Gastrocnemius medialis (tissue), 4 donors: ENCODE results near the gene WDFY4. TPM values are rescaled to one million over a fixed set of nuclear protein-coding genes. Genes with fewer than 3 reads are reported as not detected.

Experiments used
- ATAC-seq, 2 donors: fragments of 150-250 bp; one replicate each; pipeline ENCODE4 v1.9.1; 2016
- DNase-seq, 2 donors: peaks; one replicate each; pipeline ENCODE4 v3.0.0-alpha.2; 2019
- H3K27ac ChIP-seq, 4 donors: fragments of 200-600 bp; sonication (generic); 1 replicate in 1 of 4; 2 replicates in 3 of 4; pipeline ENCODE4 v1.5.1; 2016 to 2018; ENCODE audit warnings: mild to moderate bottlenecking in 2 of 4, moderate library complexity in 1 of 4
- H3K27me3 ChIP-seq, 3 donors: fragments of 200-600 bp; sonication (generic) in 2 of 3; 1 replicate in 1 of 3; 2 replicates in 2 of 3; pipeline versions ENCODE4 v1.5.1 to v1.6.0; 2016 to 2019; ENCODE audit warnings: mild to moderate bottlenecking in 1 of 3, moderate library complexity in 1 of 3
- H3K36me3 ChIP-seq, 2 donors: fragments of 200-600 bp; sonication (generic) in 1 of 2; one replicate each; pipeline ENCODE4 v1.5.1; 2017 to 2018
- H3K4me1 ChIP-seq, 2 donors: fragments of 200-600 bp; sonication (generic) in 1 of 2; one replicate each; pipeline ENCODE4 v1.5.1; 2016 to 2017; ENCODE audit warnings: mild to moderate bottlenecking in 2 of 2
- H3K4me3 ChIP-seq, 4 donors: fragments of 200-600 bp; sonication (generic) in 3 of 4; 1 replicate in 1 of 4; 2 replicates in 3 of 4; pipeline ENCODE4 v1.5.1; 2016 to 2019; ENCODE audit warnings: mild to moderate bottlenecking in 2 of 4
- H3K9me3 ChIP-seq, 3 donors: fragments of 200-600 bp; sonication (generic) in 2 of 3; 1 replicate in 1 of 3; 2 replicates in 2 of 3; pipeline ENCODE4 v1.5.1; 2016 to 2019
- POLR2A ChIP-seq, 2 donors: fragments of 450-650 bp; IDR thresholded peaks; one replicate each; pipeline ENCODE4 v1.6.1; 2017; ENCODE audit warnings: antibody characterized with exemption in 2 of 2, mild to moderate bottlenecking in 2 of 2, moderate library complexity in 2 of 2
- in situ Hi-C, 4 donors: fragments of 200-750 bp; cut with MboI; loops; one replicate each; pipeline versions ENCODE4 v1.15.0 to v1.8.0; 2017; ENCODE audit warnings: low sequenced_read_pairs in 4 of 4
- intact Hi-C: fragments of 100-400 bp; cut with DNase I; formaldehyde crosslinking; loops from one replicate; pipeline ENCODE4 v1.15.1; 2023; ENCODE audit warnings: low total_unique reads
- total RNA-seq, 4 donors: library from RNA; depleted of rRNA; stranded (reverse); fragments of >200 nt; gene quantifications; one replicate each; pipeline versions ENCODE4 v1.1.0 to v1.2.3, GENCODE V29; 2016
- TF ChIP-seq, protein P1 (sequence below), 5 experiments: fragments of 450-650 bp in 3 of 5; fragments of 200-600 bp in 2 of 5; sonication (generic) in 2 of 5; IDR thresholded peaks in 4 of 5; conservative IDR thresholded peaks in 1 of 5; 1 replicate in 4 of 5; 2 replicates in 1 of 5; pipeline ENCODE4 v1.5.1; 2016 to 2019; ENCODE audit warnings: antibody characterized with exemption in 5 of 5, mild to moderate bottlenecking in 3 of 5, moderate library complexity in 3 of 5

Gene WDFY4
- total RNA-seq, 4 donors from 2014 or later: 0.29 to 0.94 (median 0.59) TPM

- Histone ChIP-seq H3K27me3 (no peaks in the 10 kb centered on the region), H3K27ac (no peak overlapping the region), H3K36me3 (no peaks in the 10 kb centered on the region), H3K4me3 (no peak overlapping the region), H3K9me3 (no peaks in the 10 kb centered on the region), H3K4me1 (no peaks in the 10 kb centered on the region)
- no peak for DNase-seq
- TF ChIP-seq, protein P1, sequence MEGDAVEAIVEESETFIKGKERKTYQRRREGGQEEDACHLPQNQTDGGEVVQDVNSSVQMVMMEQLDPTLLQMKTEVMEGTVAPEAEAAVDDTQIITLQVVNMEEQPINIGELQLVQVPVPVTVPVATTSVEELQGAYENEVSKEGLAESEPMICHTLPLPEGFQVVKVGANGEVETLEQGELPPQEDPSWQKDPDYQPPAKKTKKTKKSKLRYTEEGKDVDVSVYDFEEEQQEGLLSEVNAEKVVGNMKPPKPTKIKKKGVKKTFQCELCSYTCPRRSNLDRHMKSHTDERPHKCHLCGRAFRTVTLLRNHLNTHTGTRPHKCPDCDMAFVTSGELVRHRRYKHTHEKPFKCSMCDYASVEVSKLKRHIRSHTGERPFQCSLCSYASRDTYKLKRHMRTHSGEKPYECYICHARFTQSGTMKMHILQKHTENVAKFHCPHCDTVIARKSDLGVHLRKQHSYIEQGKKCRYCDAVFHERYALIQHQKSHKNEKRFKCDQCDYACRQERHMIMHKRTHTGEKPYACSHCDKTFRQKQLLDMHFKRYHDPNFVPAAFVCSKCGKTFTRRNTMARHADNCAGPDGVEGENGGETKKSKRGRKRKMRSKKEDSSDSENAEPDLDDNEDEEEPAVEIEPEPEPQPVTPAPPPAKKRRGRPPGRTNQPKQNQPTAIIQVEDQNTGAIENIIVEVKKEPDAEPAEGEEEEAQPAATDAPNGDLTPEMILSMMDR (IDR thresholded peaks at IDR 0.05 in 4 of 5, conservative IDR thresholded peaks at IDR 0.05 in 1 of 5): no peak
- no peak for TF ChIP-seq POLR2A (IDR thresholded peaks at IDR 0.05)
- in situ Hi-C loops (no loop called here), intact Hi-C loops (no loop called here)
- ATAC-seq: no peak
Observed at GRCh38 chr10:48690791-48691660, 6.4 kb downstream of the WDFY4 start.

GRCh38 chr10:48691812-48692528, 7.3 kb downstream of the WDFY4 start:
- TF ChIP-seq POLR2A (IDR thresholded peaks at IDR 0.05): no peak
- TF ChIP-seq, protein P1 (IDR thresholded peaks at IDR 0.05 in 4 of 5, conservative IDR thresholded peaks at IDR 0.05 in 1 of 5): no peak
- Histone ChIP-seq H3K9me3 (no peaks in the 10 kb centered on the region), H3K27me3 (no peaks in the 10 kb centered on the region), H3K4me1 (no peaks in the 10 kb centered on the region), H3K36me3 (no peaks in the 10 kb centered on the region), H3K4me3 (no peak overlapping the region), H3K27ac (no peak overlapping the region)
- DNase-seq (no peak), ATAC-seq (no peak)
- intact Hi-C loops: no loop called here
- in situ Hi-C loops: no loop called here

DNA sequence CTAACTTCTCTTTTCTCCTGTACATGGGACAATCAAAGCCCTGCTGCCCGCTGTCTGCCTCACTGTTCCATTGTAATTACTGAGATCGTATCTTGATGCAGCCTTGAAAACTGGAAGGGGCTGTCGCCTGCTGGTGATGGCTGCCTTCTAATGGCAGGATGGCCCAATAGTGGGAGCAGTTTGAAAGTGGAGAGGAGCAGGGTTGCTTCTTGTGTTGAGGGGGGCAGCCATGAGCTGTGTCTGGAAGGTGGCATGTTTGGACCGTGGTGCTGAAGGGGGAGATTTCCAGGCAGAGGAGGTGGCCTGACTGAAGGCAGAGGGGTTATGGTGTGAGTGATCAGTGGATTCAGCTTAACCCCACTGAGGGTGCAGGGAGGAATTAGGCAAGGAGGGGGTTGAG, 8.1 kb downstream of the WDFY4 start:
- ATAC-seq (no peak), DNase-seq (no peak)
- no peak overlapping the region for H3K27ac ChIP-seq
- no peaks in the 10 kb centered on the region for H3K36me3 ChIP-seq
- TF ChIP-seq POLR2A (IDR thresholded peaks at IDR 0.05): no peak
- TF ChIP-seq, protein P1 (IDR thresholded peaks at IDR 0.05 in 4 of 5, conservative IDR thresholded peaks at IDR 0.05 in 1 of 5): no peak
- in situ Hi-C loops (no loop called here), intact Hi-C loops (no loop called here)
- H3K27me3 ChIP-seq: no peaks in the 10 kb centered on the region
- no peaks in the 10 kb centered on the region for H3K4me1 ChIP-seq
- H3K9me3 ChIP-seq: no peaks in the 10 kb centered on the region
- no peak overlapping the region for H3K4me3 ChIP-seq

DNA sequence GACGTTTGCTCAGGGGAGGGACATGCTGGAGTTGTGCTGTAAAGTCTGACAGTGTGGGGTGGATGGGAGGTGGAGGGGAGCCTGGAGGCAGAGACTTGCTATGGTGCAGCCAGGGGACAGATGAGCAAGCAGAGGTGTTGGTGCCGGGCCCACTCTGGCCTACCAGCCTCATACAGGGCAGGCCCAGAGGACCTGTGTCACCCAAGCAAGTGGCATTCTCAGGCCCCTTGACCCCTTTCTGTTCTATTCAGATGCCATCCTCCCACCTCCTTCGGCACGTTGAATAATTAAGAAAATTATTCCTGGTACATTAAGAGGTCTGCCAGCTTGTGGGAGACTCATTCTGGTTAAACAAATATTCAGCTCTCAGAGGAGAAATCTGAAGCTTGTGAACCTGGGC, 8.5 kb downstream of the WDFY4 start:
- H3K4me3 ChIP-seq: no peak overlapping the region
- ATAC-seq (no peak), DNase-seq (no peak)
- H3K36me3 ChIP-seq: no peaks in the 10 kb centered on the region
- in situ Hi-C loops (no loop called here), intact Hi-C loops (no loop called here)
- H3K4me1 ChIP-seq: no peaks in the 10 kb centered on the region
- H3K27ac ChIP-seq: no peak overlapping the region
- no peaks in the 10 kb centered on the region for H3K27me3 ChIP-seq
- no peak for TF ChIP-seq POLR2A (IDR thresholded peaks at IDR 0.05)
- TF ChIP-seq, protein P1 (IDR thresholded peaks at IDR 0.05 in 4 of 5, conservative IDR thresholded peaks at IDR 0.05 in 1 of 5): no peak
- no peaks in the 10 kb centered on the region for H3K9me3 ChIP-seq
